HUES48 (cell line): ENCODE results near the gene HOGA1.
"Not testable (repeated sequence)": the region's sequence is repeated elsewhere in the genome, so short reads cannot be mapped to it uniquely, and the experiment has no call there.

Experiments
- H3K27ac ChIP-seq: one replicate; pipeline ENCODE4 v1.7.0; 2013; ENCODE audit warnings: low read depth, low read length, inconsistent platforms
- H3K27me3 ChIP-seq: 2 replicates; pipeline ENCODE4 v1.6.1; 2013; ENCODE audit warnings: mild to moderate bottlenecking, low read length; ENCODE audit not compliant: control insufficient read depth, insufficient read depth
- H3K36me3 ChIP-seq: 2 replicates; pipeline ENCODE4 v1.6.1; 2013; ENCODE audit warnings: low read length; ENCODE audit not compliant: control insufficient read depth, insufficient read depth
- H3K4me1 ChIP-seq: 2 replicates; pipeline ENCODE4 v1.6.1; 2013; ENCODE audit warnings: mild to moderate bottlenecking, low read length; ENCODE audit not compliant: control insufficient read depth, insufficient read depth
- H3K4me3 ChIP-seq: 2 replicates; pipeline ENCODE4 v1.5.1; 2013; ENCODE audit warnings: mild to moderate bottlenecking, low read depth, low read length
- H3K9ac ChIP-seq: 2 replicates; pipeline ENCODE4 v1.6.1; 2013; ENCODE audit warnings: mild to moderate bottlenecking, low read depth, low read length, moderate library complexity
- H3K9me3 ChIP-seq: 2 replicates; pipeline ENCODE4 v1.6.1; 2013; ENCODE audit warnings: low read length; ENCODE audit not compliant: control insufficient read depth, insufficient read depth

HOGA1 gene

GRCh38 chr10:97640868-97641811, 57.0 kb downstream of the HOGA1 start:
- Histone ChIP-seq H3K36me3 (peaks cover 18% of the 10 kb centered on the region), H3K4me1 (peaks cover 15% of the 10 kb centered on the region), H3K4me3 (peak overlapping the region; percentile 95), H3K27me3 (no peaks in the 10 kb centered on the region), H3K9me3 (no peaks in the 10 kb centered on the region), H3K9ac (peak overlapping the region; percentile 73; the same call in 1 of the 2 replicates), H3K27ac (peak overlapping the region; percentile 81)

DNA sequence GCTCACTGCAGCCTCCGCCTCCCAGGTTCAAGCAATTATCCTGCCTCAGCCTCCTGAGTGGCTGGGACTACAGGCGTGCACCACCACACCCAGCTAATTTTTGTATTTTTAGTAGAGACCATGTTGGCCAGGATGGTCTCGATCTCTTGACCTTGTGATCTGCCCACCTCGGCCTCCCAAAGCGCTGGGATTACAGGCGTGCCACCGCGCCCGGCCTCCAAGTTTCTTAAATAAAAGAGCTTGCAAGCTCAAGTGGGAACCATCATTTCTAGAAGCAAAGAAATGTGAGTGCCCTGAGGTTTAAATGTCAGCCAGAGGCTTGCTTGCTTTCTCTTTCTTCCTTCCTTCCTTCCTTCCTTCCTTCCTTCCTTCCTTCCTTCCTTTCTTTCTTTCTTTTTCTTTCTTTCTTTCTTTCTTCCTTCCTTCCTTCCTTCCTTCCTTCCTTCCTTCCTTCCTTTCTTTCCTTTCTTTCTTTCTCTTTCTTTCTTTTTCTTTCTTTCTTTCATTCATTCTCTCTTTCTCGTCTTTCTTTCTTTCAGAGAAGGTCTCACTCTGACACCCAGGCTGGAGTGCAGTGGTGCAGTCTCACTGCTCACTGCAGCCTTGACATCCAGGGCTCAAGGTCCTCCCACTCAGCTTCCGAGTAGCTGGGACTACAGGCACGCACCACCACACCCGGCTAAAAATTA, 58.4 kb downstream of the HOGA1 start:
- H3K27me3 ChIP-seq, H3K9ac ChIP-seq, H3K4me3 ChIP-seq, H3K9me3 ChIP-seq, H3K27ac ChIP-seq: not testable (repeated sequence)
- peaks cover 18% of the 10 kb centered on the region for H3K36me3 ChIP-seq
- peaks cover 19% of the 10 kb centered on the region for H3K4me1 ChIP-seq

GRCh38 chr10:97643441-97643985, 59.3 kb downstream of the HOGA1 start:
- no peaks in the 10 kb centered on the region for H3K27me3 ChIP-seq
- H3K4me3 ChIP-seq = no peak overlapping the region
- H3K9me3 ChIP-seq = no peaks in the 10 kb centered on the region
- H3K4me1 ChIP-seq = peaks cover 23% of the 10 kb centered on the region
- H3K27ac ChIP-seq = no peak overlapping the region
- H3K36me3 ChIP-seq = peaks cover 18% of the 10 kb centered on the region
- no peak overlapping the region for H3K9ac ChIP-seq

DNA sequence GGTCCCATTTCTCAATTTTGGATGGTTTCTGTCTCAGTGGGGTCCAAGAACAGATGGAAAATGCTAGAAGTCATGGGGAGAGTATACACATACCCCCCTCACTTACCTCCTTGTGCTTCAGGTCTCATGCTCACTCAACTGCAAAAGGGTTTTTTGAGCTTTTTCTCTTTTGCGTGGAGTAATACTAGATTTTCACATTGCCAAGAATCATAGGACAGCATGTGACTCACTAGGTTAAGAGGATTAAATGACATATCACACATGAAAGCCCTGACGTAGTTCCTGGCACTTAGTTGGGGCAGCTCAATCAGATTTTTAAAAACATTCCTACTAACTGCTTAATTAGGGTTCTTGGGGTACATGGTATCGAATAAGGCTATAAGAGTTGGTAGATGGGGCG, 60.7 kb downstream of the HOGA1 start:
- no peaks in the 10 kb centered on the region for H3K27me3 ChIP-seq
- H3K36me3 ChIP-seq = peaks cover 18% of the 10 kb centered on the region
- H3K4me1 ChIP-seq = peaks cover 27% of the 10 kb centered on the region
- H3K9ac ChIP-seq = no peak overlapping the region
- H3K9me3 ChIP-seq = no peaks in the 10 kb centered on the region
- H3K4me3 ChIP-seq = no peak overlapping the region
- no peak overlapping the region for H3K27ac ChIP-seq

DNA sequence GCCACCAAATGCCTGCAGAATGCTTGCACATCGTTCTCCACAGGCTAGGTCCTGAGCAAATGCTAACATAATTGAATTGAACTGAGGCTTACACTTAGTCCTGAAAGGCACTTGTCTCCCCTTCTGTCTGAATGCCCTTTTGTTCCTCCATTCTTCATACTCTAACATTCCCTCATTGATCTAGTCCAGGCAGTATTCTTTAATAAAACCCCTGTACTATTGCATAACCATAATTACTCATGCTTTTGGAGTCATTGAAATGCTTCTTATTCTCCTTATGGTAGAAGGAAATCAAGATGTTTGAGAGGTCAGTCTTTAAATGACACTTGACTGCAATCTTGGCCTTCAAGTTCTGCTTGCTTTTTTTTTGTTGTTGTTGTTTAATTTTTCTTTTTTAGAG, 63.4 kb downstream of the HOGA1 start:
- peaks cover 19% of the 10 kb centered on the region for H3K4me1 ChIP-seq
- peak overlapping the region; percentile 1 for H3K27ac ChIP-seq
- H3K9ac ChIP-seq = no peak overlapping the region
- no peaks in the 10 kb centered on the region for H3K27me3 ChIP-seq
- peaks cover 38% of the 10 kb centered on the region for H3K36me3 ChIP-seq
- no peaks in the 10 kb centered on the region for H3K9me3 ChIP-seq
- H3K4me3 ChIP-seq = no peak overlapping the region

DNA sequence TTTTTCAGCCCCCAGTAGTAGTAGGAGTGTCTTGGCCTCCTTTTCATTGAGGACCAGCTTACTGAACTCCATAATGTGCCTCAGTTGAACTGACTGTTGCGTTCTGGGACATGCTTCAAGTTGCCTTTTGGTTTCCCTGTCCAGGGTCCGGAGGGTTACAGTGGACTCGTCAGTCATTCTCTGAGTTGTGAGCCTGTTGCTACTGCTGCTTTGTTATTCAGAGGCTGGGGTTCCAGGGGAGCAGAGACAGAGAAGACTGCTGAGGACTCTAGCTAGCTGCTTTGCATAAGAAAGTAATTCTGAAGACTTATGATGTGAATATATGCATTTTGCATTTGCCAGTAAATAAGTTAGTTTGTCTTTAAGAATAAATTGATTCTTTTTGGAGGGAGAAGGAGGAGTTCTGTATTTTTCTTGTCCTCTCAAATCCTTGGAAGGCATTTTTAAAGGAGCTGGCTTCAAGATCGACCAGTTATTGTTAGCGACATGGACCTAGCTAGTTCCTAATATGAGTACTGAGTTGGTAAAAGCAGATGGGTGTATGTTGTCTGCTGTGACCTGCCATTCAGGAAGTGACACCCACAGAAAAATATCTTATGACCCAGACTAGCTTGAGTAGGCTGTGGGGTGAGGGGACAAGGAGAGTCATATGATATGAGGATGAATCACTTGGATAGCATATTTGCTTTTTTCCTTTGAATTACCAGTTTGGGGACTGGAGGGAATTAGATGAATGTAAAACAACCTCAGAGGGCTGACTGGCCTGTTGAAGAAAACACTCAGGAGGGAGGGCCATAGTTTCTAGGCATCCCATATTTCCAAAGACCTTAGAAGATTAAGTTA, 64.6 kb downstream of the HOGA1 start:
- Histone ChIP-seq H3K27me3 (no peaks in the 10 kb centered on the region), H3K27ac (peak overlapping the region; percentile 89), H3K9ac (no peak overlapping the region), H3K9me3 (no peaks in the 10 kb centered on the region), H3K4me1 (peaks cover 19% of the 10 kb centered on the region), H3K36me3 (peaks cover 42% of the 10 kb centered on the region), H3K4me3 (peak overlapping the region; percentile 44)

GRCh38 chr10:97649405-97649750, 65.2 kb downstream of the HOGA1 start:
- peaks cover 45% of the 10 kb centered on the region for H3K36me3 ChIP-seq
- H3K4me3 ChIP-seq = peak overlapping the region; percentile 44; the same call in 1 of the 2 replicates
- H3K4me1 ChIP-seq = peaks cover 19% of the 10 kb centered on the region
- not testable (repeated sequence) for H3K9ac ChIP-seq, H3K27me3 ChIP-seq, H3K9me3 ChIP-seq
- H3K27ac ChIP-seq = peak overlapping the region; percentile 89

GRCh38 chr10:97650726-97651125, 66.5 kb downstream of the HOGA1 start:
- Histone ChIP-seq H3K9ac (no peak overlapping the region), H3K27ac (no peak overlapping the region), H3K4me1 (peaks cover 19% of the 10 kb centered on the region), H3K36me3 (peaks cover 47% of the 10 kb centered on the region), H3K4me3 (no peak overlapping the region), H3K9me3 (no peaks in the 10 kb centered on the region), H3K27me3 (no peaks in the 10 kb centered on the region)

DNA sequence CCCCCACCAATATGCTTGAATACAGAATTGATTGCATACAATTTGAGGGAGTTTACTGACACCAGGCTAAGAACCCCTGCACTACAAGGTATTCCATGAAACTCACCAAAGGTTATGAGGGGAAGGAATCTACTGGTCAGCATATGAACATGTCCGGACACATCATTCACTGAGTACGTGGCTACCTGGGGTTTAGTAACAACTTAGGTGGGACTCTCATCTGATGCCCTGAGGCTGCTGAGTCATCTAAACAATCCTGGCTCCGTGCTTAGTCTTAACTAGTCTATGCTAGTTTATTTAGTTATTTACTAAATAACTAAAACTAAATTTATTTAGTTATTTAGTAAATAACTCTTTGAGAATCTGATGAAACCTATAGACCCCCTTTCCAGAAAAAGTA, 67.6 kb downstream of the HOGA1 start:
- Histone ChIP-seq H3K9ac (no peak overlapping the region), H3K27ac (no peak overlapping the region), H3K27me3 (no peaks in the 10 kb centered on the region), H3K36me3 (peaks cover 57% of the 10 kb centered on the region), H3K4me3 (no peak overlapping the region), H3K4me1 (peaks cover 19% of the 10 kb centered on the region), H3K9me3 (no peaks in the 10 kb centered on the region)

DNA sequence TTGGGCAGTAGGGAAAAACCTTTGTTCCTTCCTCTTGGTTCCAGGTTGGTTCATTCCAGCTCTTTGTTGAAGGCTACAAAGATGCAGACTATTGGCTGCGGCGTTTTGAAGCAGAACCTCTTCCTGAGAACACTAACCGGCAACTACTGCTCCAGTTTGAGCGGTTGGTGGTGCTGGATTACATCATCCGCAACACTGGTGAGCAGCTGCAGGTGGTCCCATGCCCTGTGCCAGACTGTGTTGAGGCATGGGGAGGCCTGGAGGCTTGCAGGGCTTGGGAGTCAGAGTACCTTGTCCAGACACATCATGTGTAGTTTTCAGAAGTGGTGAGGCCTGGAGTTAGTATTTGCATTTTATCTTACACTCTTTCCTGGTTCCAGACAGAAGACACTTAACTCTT, 72.6 kb downstream of the HOGA1 start:
- Histone ChIP-seq H3K4me1 (no peaks in the 10 kb centered on the region), H3K4me3 (no peak overlapping the region), H3K36me3 (peaks cover 83% of the 10 kb centered on the region), H3K9ac (no peak overlapping the region), H3K9me3 (no peaks in the 10 kb centered on the region), H3K27me3 (no peaks in the 10 kb centered on the region), H3K27ac (no peak overlapping the region)
